Measurements from ENCODE around the gene CITED4. TPM values are rescaled to one million over a fixed set of nuclear protein-coding genes. Genes with fewer than 3 reads are reported as not detected.
A peak's percentile ranks its signal among the peaks of the same experiment; 100 is the strongest.

The CITED4 gene
- total and polyA plus RNA-seq, 11 donors = 3.2 to 49.5 (median 29.2) TPM

DNA sequence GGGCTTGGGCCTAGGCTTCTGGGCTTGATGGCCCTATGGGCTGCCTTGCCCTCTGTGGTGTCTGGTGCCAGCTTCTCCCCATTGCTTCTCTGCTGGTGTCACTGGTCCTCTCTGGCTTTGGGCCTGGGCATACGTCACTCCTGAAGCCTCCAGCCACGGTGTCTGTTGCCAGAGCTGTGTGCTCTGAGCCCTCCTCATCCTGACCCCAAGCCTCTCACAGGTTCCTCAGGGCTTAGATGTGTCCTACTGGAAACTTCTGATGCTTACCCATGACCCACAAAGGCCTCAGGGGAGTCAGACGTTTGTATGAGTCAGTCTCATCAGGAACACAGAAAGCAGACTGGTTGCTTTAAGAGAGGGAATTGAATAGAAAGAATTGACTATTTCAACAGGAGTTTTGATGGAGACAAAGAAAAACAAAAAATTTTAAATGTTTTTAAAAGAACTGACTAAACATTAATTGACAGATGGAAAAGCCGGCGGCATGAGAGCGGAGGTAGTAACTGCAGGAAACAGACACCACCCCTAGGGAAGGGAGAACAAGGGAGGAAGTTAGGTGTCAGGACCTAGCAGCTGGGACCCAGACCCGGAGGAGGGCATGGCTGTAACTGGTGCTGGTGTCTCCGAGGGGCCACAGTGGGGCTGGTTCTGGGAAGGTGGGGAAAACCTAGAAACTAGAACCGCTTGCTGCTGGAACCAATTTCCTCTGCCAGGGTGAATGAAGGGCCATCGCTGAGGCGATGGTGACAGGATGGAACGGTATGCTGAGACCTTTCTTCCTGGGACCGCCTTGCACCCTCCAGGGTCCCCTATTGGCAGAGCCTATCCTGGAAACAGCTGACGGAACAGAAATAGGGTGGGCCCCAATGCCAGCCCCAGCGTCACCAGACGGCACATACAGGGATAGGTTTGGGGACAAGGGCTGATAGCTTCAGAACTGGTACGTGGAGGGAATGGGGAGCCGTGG, 40.0 kb upstream of the CITED4 start:
- Histone ChIP-seq H3K4me3 (no peak overlapping the region), H3K4me1 (peaks cover 0 to 22% (median 0%) of the 10 kb centered on the region in 12 donors), H3K9me3 (no peaks in the 10 kb centered on the region), H3K36me3 (no peaks in the 10 kb centered on the region), H3K27me3 (peaks cover 0 to 3% (median 0%) of the 10 kb centered on the region in 9 donors), H3K27ac (no peak overlapping the region)
- 71 to 74% (median 73%) methylated on average over 16 to 18 of the region's 18 CpGs for WGBS, 4 donors
- TF ChIP-seq POLR2A (IDR thresholded peaks at IDR 0.05) = no peak
- TF ChIP-seq, protein P1, sequence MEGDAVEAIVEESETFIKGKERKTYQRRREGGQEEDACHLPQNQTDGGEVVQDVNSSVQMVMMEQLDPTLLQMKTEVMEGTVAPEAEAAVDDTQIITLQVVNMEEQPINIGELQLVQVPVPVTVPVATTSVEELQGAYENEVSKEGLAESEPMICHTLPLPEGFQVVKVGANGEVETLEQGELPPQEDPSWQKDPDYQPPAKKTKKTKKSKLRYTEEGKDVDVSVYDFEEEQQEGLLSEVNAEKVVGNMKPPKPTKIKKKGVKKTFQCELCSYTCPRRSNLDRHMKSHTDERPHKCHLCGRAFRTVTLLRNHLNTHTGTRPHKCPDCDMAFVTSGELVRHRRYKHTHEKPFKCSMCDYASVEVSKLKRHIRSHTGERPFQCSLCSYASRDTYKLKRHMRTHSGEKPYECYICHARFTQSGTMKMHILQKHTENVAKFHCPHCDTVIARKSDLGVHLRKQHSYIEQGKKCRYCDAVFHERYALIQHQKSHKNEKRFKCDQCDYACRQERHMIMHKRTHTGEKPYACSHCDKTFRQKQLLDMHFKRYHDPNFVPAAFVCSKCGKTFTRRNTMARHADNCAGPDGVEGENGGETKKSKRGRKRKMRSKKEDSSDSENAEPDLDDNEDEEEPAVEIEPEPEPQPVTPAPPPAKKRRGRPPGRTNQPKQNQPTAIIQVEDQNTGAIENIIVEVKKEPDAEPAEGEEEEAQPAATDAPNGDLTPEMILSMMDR (IDR thresholded peaks at IDR 0.05) = no peak
- DNase-seq (peak; percentile 15 to 65 (median 43)), ATAC-seq (peak in 3 of 4 donors; percentile 53 to 80 (median 54))
- intact Hi-C loops (cut with DNase I) = no loop called here

DNA sequence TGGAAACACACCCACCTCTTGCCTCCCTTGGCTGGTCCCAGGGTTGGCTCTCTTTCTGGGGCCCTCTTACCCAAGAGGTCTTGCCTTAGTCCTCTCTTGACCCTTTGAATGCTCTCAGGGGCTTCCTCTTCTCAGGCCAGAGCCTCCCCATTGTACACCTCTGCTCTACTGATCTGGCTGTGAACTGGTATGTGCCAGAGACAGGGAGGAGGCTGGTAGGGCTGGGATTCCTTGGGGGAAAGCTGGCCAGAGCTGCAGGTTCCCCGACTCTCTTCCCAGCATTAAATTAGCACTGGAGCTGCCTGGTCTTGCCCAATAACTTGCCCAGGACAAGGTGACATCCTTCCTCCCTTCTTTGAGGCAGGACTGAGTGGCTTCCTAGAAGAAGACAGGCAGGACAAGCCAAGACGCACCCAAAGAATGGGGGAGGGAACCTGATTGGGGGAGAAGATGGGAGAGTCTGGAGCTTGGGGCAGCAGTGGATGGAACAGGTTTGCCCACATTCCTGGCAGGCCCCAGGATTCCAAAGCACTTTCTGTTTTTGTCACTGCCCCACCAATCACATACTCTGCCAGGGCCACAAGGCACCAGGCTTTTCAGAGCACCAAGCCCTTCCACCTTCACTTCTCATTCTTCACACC, 37.2 kb upstream of the CITED4 start:
- peaks cover 0 to 15% (median 8%) of the 10 kb centered on the region in 12 donors for H3K9me3 ChIP-seq
- no peak for DNase-seq
- intact Hi-C loops (cut with DNase I) = no loop called here
- WGBS, 4 donors = 82 to 95% (median 94%) methylated on average over 2 of the region's 2 CpGs
- H3K4me3 ChIP-seq = no peak overlapping the region
- H3K27me3 ChIP-seq = no peaks in the 10 kb centered on the region
- H3K27ac ChIP-seq = no peak overlapping the region
- TF ChIP-seq, protein P1 (IDR thresholded peaks at IDR 0.05) = no peak
- no peak for TF ChIP-seq POLR2A (IDR thresholded peaks at IDR 0.05)
- peaks cover 0 to 18% (median 0%) of the 10 kb centered on the region in 12 donors for H3K4me1 ChIP-seq
- H3K36me3 ChIP-seq = no peaks in the 10 kb centered on the region
- no peak for ATAC-seq

DNA sequence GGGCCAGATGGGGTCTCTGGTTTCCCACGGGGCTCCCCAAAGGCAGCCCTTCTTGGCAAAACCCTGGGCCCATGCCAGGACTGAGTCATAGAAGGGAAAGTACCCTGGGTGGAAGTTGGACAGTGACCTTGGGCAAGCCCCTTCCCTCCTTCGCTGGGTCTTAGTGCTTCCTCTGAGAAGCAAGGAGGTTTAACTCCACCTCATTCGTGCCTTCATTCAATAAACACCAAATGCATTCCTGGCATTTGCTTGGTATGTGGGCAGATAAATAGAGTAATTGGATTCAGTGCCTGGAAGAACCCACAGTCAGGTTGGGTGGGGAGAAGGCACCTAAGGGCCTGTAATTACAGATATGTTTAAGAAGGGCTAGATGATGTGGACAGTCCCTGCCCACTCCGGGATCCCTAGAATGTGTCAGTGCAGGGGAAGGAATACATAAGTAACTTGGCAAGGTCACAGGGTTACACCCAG, 36.3 kb upstream of the CITED4 start:
- H3K36me3 ChIP-seq = no peaks in the 10 kb centered on the region
- H3K27ac ChIP-seq = no peak overlapping the region
- ATAC-seq (no peak), DNase-seq (no peak)
- 55 to 70% (median 65%) methylated on average over 4 of the region's 4 CpGs for WGBS, 4 donors
- H3K27me3 ChIP-seq = no peaks in the 10 kb centered on the region
- H3K4me3 ChIP-seq = no peak overlapping the region
- peaks cover 0 to 23% (median 15%) of the 10 kb centered on the region in 12 donors for H3K9me3 ChIP-seq
- TF ChIP-seq, protein P1 (IDR thresholded peaks at IDR 0.05) = no peak
- no peak for TF ChIP-seq POLR2A (IDR thresholded peaks at IDR 0.05)
- intact Hi-C loops (cut with DNase I) = no loop called here
- H3K4me1 ChIP-seq = peaks cover 0 to 18% (median 0%) of the 10 kb centered on the region in 12 donors

DNA sequence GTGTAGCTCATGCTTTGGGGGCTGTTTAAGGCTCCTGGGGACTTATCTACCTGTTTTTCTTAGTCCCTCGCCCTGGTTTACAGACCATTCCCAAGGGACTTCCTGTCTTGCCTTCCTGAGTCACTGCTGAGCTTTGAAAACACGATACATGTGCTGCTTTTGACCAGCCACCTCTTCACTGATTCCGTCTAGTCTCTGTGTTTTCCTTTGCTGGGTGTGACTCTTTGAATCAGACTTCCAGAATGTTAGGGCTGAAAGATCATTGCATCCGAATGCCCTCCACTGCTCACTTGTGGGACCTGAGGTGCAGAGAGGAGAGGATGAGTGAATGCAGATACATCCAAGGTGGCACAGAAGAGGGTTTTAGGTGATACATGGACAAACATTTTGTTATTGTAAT, 35.4 kb upstream of the CITED4 start:
- TF ChIP-seq, protein P1 (IDR thresholded peaks at IDR 0.05) = no peak
- no peak for TF ChIP-seq POLR2A (IDR thresholded peaks at IDR 0.05)
- DNase-seq = no peak
- intact Hi-C loops (cut with DNase I) = no loop called here
- Histone ChIP-seq H3K4me3 (no peak overlapping the region), H3K27ac (no peak overlapping the region), H3K36me3 (no peaks in the 10 kb centered on the region), H3K27me3 (no peaks in the 10 kb centered on the region), H3K4me1 (peaks cover 0 to 18% (median 0%) of the 10 kb centered on the region in 12 donors), H3K9me3 (peaks cover 0 to 26% (median 16%) of the 10 kb centered on the region in 12 donors)
- 76 to 83% (median 81%) methylated on average over 4 of the region's 4 CpGs for WGBS, 4 donors
- no peak for ATAC-seq
